Activated naive CD8-positive, alpha-beta T cell treated with anti-CD3 and anti-CD28 coated beads for 36 hours (primary cell): Measurements from ENCODE around the gene KRT26. TPM values are rescaled to one million over a fixed set of nuclear protein-coding genes. Genes with fewer than 3 reads are reported as not detected.
"Not testable (repeated sequence)": the region's sequence is repeated elsewhere in the genome, so short reads cannot be mapped to it uniquely, and the experiment has no call there.

Source experiments
- DNase-seq: peaks from one replicate; pipeline ENCODE4 v3.0.0; 2021
- H3K27ac Mint-ChIP-seq: one replicate; pipeline ENCODE4 v1.8.0; 2022; ENCODE audit warnings: mild to moderate bottlenecking, moderate library complexity, mixed read lengths
- H3K27me3 Mint-ChIP-seq: one replicate; pipeline ENCODE4 v1.8.0; 2022; ENCODE audit warnings: mild to moderate bottlenecking, mixed read lengths
- H3K36me3 Mint-ChIP-seq: one replicate; pipeline ENCODE4 v1.8.0; 2021; ENCODE audit warnings: mild to moderate bottlenecking, mixed read lengths
- H3K4me1 Mint-ChIP-seq: one replicate; pipeline ENCODE4 v1.8.0; 2021; ENCODE audit warnings: mixed read lengths
- H3K4me3 Mint-ChIP-seq: one replicate; pipeline ENCODE4 v1.8.0; 2022; ENCODE audit warnings: mild to moderate bottlenecking, moderate library complexity, mixed read lengths
- H3K9me3 Mint-ChIP-seq: one replicate; pipeline ENCODE4 v1.8.0; 2022; ENCODE audit warnings: mixed read lengths
- total RNA-seq, 2 experiments: library from RNA; stranded (reverse); gene quantifications; one replicate each; pipeline ENCODE4 v1.2.3, GENCODE V29; 2021

Gene KRT26
- total RNA-seq, 2 experiments from 2014 or later = not detected

DNA sequence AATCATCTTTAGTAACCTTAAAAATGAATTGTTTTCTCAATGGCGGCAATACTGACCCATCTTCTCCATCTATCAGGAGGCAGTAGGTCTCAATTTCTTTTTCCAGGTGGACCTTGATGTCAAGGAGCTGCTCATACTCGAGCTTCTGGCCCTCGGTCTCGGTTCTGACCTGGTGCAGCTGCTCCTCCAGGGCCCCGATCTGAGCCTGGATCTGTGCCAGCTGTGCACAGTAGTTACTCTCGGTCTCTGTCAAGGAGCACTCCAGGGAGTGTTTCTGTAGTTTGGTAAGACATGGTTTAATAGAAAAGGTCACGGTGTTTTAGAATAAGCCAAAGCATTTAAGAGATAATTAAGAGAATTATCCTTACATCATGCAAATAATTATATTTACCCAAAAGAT lies 5.5 kb upstream of the KRT26 start:
- Mint-ChIP-seq H3K4me1 (peaks cover 4% of the 10 kb centered on the region), H3K27ac (no peak overlapping the region), H3K4me3 (no peak overlapping the region), H3K27me3 (peaks cover 78% of the 10 kb centered on the region), H3K36me3 (no peaks in the 10 kb centered on the region), H3K9me3 (no peaks in the 10 kb centered on the region)
- DNase-seq = no peak

DNA sequence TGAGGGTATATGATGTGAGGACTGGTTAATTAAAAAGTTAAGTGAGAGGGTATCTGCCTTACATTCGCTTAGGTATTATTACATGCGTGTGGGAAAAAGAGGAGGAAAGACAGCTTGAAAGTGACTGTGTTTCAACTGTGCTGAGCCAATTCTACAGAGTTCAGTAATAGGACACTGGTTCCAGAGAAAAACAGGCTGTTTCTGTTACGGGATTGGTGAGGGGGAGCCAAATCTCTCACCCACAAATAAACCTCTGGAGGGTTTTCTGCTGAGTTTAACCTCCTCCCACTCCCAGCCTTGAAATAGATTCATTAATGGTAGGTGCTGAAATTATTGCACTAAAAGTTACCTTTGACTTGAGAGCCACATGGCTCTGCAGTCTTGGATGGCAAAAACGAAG lies 3.9 kb upstream of the KRT26 start:
- Mint-ChIP-seq H3K36me3 (no peaks in the 10 kb centered on the region), H3K9me3 (no peaks in the 10 kb centered on the region), H3K4me3 (no peak overlapping the region), H3K4me1 (peaks cover 4% of the 10 kb centered on the region), H3K27me3 (peaks cover 74% of the 10 kb centered on the region), H3K27ac (no peak overlapping the region)
- no peak for DNase-seq

DNA sequence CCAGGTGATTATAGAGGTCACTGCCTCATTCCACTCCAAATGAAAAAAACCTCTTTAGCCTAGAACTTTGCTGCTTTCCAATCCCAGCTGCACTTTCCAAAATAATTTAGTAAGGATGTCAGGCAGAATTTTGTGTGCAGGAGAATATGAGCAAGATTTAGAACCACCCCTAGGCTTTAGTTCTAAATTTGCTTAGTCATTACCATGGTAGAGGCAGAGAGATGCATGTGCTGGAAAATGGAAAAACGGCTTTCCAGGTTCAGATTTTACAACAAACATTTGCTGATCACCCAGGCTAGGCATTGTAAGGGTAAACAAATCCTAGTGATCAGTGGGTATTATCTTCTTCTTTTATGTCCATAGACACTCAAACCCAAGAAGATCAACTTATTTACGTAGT lies 6.3 kb downstream of the KRT26 start:
- DNase-seq = no peak
- Mint-ChIP-seq H3K4me3 (no peak overlapping the region), H3K27ac (no peak overlapping the region), H3K27me3 (peaks cover 12% of the 10 kb centered on the region), H3K9me3 (peaks cover 15% of the 10 kb centered on the region), H3K36me3 (peaks cover 3% of the 10 kb centered on the region), H3K4me1 (no peaks in the 10 kb centered on the region)

DNA sequence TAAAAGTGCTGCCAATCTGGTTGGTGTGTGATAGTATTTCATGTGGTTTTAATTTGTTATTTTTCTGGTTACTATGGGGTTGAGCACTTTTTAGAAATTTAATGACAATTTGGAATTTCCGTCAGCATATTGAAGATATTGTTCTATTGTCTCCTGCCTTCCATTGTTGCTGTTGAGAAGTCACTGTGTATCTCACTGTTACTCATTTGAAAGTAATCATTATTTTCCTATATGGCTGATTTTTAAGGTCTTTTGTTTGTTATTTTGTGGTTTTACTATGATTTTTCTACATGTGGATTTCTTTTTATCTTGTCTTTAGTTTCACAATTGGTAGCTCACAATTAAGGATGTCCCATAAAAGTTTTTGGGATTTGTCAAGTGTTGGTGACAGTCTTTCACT lies 8.2 kb downstream of the KRT26 start:
- Mint-ChIP-seq H3K4me3 (no peak overlapping the region), H3K4me1 (no peaks in the 10 kb centered on the region), H3K27me3 (peaks cover 15% of the 10 kb centered on the region), H3K9me3 (peaks cover 28% of the 10 kb centered on the region), H3K36me3 (peaks cover 5% of the 10 kb centered on the region), H3K27ac (no peak overlapping the region)
- DNase-seq = no peak

DNA sequence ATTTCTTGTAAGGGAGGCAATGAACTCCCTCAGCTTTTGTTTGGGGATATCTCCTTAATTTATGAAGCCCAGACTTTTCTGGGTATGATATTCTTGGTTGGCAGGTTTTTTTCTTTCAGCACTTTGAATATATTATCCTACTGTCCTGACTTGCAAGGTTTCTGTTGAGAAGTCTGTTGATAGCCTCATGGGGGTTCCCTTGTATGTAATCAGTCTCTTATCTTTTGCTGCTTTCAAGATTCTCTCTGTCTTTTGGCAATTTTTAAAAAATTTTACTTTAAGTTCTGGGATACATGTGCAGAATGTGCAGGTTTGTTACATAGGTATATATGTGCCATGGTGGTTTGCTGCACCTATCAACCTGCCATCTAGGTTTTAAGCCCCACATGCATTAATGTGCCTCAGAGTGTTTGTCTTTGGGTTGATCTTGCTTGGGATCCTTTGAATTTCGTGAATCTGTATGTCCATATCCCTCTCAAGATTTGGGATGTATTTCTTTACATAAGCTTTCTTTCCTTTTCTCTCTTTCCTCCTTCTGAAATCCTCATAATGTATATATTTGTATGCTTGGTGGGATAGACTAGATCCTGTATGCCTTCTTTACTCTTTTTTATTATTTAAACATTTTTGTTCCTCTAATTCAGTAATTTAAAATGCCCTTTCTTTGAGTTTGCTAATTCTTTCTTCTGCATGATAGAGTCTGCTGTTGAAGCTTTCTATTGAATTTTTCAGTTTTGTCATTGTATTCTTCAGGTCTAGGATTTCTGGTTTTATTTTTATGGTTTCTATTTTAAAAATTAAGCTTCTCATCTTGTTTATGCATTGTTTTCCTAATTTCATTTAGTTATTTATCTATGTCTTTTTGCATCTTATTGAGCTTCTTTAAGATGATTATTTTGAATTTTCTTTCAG lies 11.6 kb downstream of the KRT26 start:
- no peak overlapping the region for H3K27ac Mint-ChIP-seq
- H3K4me3 Mint-ChIP-seq = no peak overlapping the region
- H3K4me1 Mint-ChIP-seq = no peaks in the 10 kb centered on the region
- H3K27me3 Mint-ChIP-seq = peaks cover 22% of the 10 kb centered on the region
- no peak for DNase-seq
- H3K9me3 Mint-ChIP-seq = peaks cover 33% of the 10 kb centered on the region
- peaks cover 8% of the 10 kb centered on the region for H3K36me3 Mint-ChIP-seq

DNA sequence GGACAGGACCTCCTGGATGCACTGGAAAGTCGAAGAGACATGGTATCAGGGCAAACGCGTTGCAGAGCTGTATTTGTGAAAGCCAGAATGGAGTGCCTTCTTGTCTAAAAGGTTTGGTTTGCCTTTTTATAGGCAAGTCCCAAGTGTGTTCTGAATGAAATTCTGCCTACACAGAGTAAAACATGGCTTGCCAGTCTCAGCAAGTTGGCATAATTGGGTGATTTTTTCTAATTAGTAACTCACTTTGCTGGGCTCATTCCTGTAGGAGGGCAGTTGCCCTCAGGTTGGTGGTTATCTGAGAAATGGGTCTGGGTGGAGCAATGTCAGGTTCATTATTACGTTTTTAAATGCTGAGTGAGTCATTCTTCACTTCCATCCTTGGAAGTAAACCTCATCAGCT lies 16.8 kb downstream of the KRT26 start, which contains the start of gene KRT25:
TSS of gene KRT25 (minus strand) at position 101 of the 400 bp plus-strand sequence. CDS start at position 41, 60 bp downstream.
- Mint-ChIP-seq H3K9me3 (peaks cover 15% of the 10 kb centered on the region), H3K27me3 (peaks cover 43% of the 10 kb centered on the region), H3K4me1 (no peaks in the 10 kb centered on the region), H3K4me3 (no peak within 1 kb of the TSS), H3K27ac (no peak within 1 kb of the TSS), H3K36me3 (peaks cover 6% of the 10 kb centered on the region)
- no peak for DNase-seq

DNA sequence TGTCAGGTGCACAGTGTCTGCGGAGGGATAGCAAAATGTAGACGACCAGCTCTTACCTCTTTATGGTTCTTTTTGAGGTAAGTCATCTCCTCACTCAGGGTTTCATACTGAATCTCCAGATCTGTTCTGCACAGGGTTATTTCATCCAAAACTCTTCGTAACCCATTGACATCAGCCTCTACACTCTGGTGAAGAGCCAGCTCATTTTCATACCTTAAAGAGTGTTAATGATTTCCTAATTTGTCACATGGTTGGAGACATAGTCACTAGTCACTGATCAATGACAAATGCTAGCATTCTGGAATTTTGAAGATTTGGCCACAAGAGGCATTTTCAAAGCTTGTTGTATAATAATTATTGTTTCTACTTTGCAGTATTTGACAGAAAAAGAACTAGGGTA lies 18.2 kb downstream of the KRT26 start:
- no peak for DNase-seq
- peaks cover 6% of the 10 kb centered on the region for H3K9me3 Mint-ChIP-seq
- H3K4me3 Mint-ChIP-seq = no peak overlapping the region
- H3K27me3 Mint-ChIP-seq = peaks cover 41% of the 10 kb centered on the region
- H3K36me3 Mint-ChIP-seq = peaks cover 3% of the 10 kb centered on the region
- no peak overlapping the region for H3K27ac Mint-ChIP-seq
- no peaks in the 10 kb centered on the region for H3K4me1 Mint-ChIP-seq

DNA sequence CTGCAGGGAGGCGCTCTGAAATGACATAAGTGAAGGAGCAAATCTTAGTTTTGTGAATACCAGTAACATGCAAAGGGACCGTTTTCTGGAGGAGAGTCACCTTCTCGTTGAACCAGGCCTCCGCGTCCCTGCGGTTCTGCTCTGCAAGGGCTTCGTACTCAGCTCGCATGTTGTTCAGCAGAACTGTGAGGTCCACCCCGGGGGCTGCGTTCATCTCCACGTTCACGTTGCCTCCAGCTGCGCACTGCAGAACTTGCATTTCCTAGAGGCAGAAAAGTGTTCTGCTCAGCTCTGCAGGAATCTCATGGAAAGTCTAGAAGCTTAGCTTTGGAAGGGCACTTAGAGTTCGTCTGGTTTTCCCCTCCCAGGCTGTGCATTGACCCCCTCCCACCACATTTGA lies 20.9 kb downstream of the KRT26 start:
- Mint-ChIP-seq H3K4me1 (no peaks in the 10 kb centered on the region), H3K27ac (no peak overlapping the region), H3K27me3 (peaks cover 46% of the 10 kb centered on the region), H3K9me3 (no peaks in the 10 kb centered on the region), H3K4me3 (no peak overlapping the region), H3K36me3 (no peaks in the 10 kb centered on the region)
- DNase-seq = no peak

DNA sequence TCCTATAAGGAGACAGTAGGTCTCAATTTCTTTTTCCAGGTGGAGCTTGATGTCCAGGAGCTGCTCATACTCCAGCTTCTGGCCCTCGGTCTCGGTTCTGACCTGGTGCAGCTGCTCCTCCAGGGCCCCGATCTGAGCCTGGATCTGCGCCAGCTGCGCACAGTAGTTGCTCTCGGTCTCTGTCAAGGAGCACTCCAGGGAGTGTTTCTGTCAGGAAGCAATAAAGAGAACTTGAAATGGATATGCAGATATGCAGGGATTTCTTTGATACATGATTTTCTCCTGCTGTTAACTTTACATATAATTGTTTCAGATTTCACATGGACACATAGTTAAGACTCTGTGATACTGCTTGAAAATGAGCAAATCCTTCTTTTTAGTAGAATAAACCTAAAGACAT lies 21.6 kb downstream of the KRT26 start:
- H3K27ac Mint-ChIP-seq = no peak overlapping the region
- H3K9me3 Mint-ChIP-seq = no peaks in the 10 kb centered on the region
- H3K27me3 Mint-ChIP-seq = peaks cover 42% of the 10 kb centered on the region
- H3K36me3 Mint-ChIP-seq = no peaks in the 10 kb centered on the region
- H3K4me1 Mint-ChIP-seq = no peaks in the 10 kb centered on the region
- H3K4me3 Mint-ChIP-seq = no peak overlapping the region
- no peak for DNase-seq

DNA sequence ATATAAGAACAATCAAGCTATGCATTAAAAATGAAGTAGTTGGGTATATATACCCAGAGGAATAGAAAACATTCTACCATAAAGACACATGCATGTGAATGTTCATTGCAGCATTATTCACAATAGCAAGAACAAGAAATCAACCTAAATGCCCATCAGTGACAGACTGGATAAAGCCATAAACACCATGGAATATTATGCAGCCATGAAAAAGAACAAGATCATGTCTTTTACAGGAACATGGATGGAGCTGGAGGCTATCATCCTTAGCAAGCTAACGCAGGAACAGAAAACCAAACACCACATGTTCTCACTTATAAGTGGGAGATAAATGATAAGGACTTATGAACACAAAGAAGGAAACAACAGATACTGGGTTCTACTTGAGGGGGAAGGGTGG lies 23.3 kb downstream of the KRT26 start:
- not testable (repeated sequence) for H3K4me1 Mint-ChIP-seq, H3K9me3 Mint-ChIP-seq, H3K4me3 Mint-ChIP-seq, DNase-seq, H3K27ac Mint-ChIP-seq, H3K36me3 Mint-ChIP-seq
- peaks cover 53% of the 10 kb centered on the region for H3K27me3 Mint-ChIP-seq

DNA sequence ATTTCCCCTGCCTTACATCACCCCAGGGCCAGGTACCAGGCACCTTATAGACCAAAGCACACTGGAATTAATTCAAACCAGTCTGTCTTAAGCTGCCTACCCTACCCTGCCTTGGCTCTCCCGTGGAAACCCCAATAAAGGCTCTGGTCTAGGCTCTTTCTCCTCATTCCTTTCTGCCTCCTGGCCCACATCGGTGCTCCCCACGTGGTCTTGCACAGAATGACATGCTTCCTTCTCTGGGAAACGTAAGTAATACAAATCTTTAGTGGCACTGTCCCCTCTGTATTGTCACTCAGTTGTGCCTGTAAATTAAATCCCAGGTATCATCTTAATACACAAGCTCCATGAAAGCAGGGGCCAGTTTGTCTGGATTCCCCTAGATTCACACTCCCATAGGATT lies 33.4 kb downstream of the KRT26 start:
- H3K27me3 Mint-ChIP-seq = peaks cover 7% of the 10 kb centered on the region
- no peak for DNase-seq

DNA sequence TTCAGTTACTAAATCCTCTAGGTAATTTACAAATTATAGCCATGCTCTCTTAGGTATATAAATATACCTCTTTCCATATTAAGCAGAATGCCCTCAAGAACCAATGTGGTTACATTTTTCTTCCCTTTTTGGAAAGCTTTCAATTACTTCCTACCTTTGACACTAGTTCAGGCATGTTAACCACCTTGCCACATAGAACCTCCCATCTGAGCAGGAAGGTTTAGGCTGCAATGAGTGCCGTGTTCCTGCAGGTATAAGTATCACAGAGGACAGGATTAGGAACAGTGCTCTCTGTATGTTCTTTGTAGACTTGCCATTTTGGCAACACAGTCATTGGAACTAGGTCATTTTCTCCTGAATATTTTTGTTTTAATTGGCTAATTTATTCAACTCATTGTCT lies 37.0 kb downstream of the KRT26 start:
- no peak overlapping the region for H3K4me3 Mint-ChIP-seq
- no peaks in the 10 kb centered on the region for H3K4me1 Mint-ChIP-seq
- H3K27me3 Mint-ChIP-seq = peaks cover 8% of the 10 kb centered on the region
- DNase-seq = no peak
- H3K36me3 Mint-ChIP-seq = no peaks in the 10 kb centered on the region
- no peak overlapping the region for H3K27ac Mint-ChIP-seq
- no peaks in the 10 kb centered on the region for H3K9me3 Mint-ChIP-seq

More for the DNA sequence above, 33.4 kb downstream of the KRT26 start:
- peaks cover 2% of the 10 kb centered on the region for H3K36me3 Mint-ChIP-seq
- no peak overlapping the region for H3K4me3 Mint-ChIP-seq
- peaks cover 3% of the 10 kb centered on the region for H3K9me3 Mint-ChIP-seq
- H3K27ac Mint-ChIP-seq = no peak overlapping the region
- H3K4me1 Mint-ChIP-seq = no peaks in the 10 kb centered on the region

DNA sequence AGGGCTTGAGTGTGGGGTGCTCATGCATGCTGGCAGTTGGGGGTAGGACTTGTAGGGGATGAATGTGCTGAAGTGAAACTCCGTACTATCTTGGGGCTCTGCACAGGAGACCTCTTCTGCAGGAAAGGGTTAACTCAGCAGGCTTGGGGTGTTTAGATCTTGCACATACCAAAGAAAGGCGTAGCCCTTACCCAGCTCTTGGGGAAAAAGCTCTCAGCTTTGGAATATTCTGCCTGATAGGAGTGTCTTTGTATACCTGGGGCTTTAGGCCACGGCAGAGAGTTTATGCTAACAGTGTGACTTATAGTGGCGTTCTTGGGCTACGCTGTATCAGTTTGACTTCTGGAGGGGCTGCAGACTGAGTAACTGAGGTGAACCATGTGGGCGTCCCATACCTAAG lies 38.0 kb downstream of the KRT26 start:
- H3K9me3 Mint-ChIP-seq = no peaks in the 10 kb centered on the region
- no peak for DNase-seq
- no peaks in the 10 kb centered on the region for H3K4me1 Mint-ChIP-seq
- no peak overlapping the region for H3K4me3 Mint-ChIP-seq
- no peak overlapping the region for H3K27ac Mint-ChIP-seq
- no peaks in the 10 kb centered on the region for H3K36me3 Mint-ChIP-seq
- H3K27me3 Mint-ChIP-seq = peaks cover 8% of the 10 kb centered on the region

DNA sequence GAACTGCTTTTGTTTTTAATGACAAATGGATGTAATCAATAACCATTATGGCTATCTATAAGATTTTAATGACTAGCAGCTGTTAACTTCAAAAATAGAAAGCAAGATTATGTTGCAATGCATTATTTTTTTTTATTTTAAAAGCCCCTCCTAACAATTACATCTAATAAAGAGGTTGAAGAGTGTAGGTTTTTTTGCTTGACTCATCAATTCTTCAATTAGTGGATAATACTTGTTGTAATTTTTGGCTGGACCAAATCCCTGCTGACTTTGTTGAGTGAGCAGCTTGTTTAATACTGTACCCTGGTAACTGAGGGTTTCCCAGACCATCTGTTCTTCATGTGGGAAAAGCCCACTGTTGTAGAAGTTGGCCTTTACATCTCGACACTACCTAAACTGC lies 41.0 kb downstream of the KRT26 start:
- H3K36me3 Mint-ChIP-seq = no peaks in the 10 kb centered on the region
- H3K4me3 Mint-ChIP-seq = no peak overlapping the region
- no peak overlapping the region for H3K27ac Mint-ChIP-seq
- H3K9me3 Mint-ChIP-seq = no peaks in the 10 kb centered on the region
- no peak for DNase-seq
- peaks cover 3% of the 10 kb centered on the region for H3K4me1 Mint-ChIP-seq
- peaks cover 8% of the 10 kb centered on the region for H3K27me3 Mint-ChIP-seq

DNA sequence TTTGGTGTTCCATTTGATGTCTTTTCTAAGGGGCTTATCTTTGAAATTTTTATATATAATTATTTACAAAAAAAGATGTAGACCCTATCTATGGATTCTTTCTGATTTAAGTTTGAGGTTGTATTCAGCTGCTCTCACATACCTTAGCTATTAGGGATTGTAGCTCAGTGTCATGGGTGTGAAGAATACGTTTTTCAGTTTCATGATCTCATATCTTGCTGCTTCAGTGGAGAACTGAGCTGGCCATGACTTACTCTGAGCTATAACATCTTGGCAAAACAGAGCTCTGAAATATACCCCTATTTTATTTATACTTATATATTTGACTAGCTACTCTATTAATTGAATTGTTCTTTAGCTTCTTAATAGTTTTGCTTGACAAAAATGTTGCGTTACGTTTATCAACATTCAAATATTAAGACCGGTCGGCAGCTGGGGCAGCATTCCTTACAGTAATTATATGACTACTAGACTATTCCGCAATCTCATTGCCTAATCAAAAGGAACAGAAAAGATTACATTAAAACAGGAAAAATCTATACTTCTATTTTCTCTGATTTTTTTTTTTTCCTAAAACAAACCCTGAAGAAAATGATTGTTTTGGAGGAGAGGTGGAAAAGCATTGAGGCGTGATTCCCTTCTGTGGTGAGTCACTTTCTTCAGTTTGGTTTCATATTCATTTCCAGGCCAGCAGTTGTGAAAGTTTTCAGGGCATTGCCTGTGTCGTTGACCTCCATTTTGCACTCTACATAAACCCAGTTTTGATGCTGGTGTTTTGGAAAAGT lies 44.4 kb downstream of the KRT26 start:
- Mint-ChIP-seq H3K4me3 (no peak overlapping the region), H3K36me3 (no peaks in the 10 kb centered on the region), H3K4me1 (peaks cover 3% of the 10 kb centered on the region), H3K27ac (no peak overlapping the region), H3K27me3 (peaks cover 16% of the 10 kb centered on the region), H3K9me3 (no peaks in the 10 kb centered on the region)
- DNase-seq = no peak
